OCI-LY7 (cell line): ENCODE results near the gene KIDINS220.

ENCODE experiments used
- CTCF ChIP-seq: fragments of 200-600 bp; sonication (generic); conservative IDR thresholded peaks from 2 replicates; pipeline ENCODE4 v1.5.1; 2014; ENCODE audit warnings: mild to moderate bottlenecking, antibody characterized with exemption, low read length, moderate library complexity, mixed read lengths
- EZH2phosphoT487 ChIP-seq: fragments of 200-600 bp; sonication (generic); IDR thresholded peaks from 2 replicates; pipeline ENCODE4 v1.6.1; 2018; ENCODE audit warnings: low read depth, borderline replicate concordance, mild to moderate bottlenecking, mixed run types, antibody characterized with exemption, low read length, moderate library complexity, mixed read lengths

GRCh38 chr2:8800218-8800617 lies 37.2 kb downstream of the KIDINS220 start:
- TF ChIP-seq CTCF (no peak), EZH2phosphoT487 (no peak)
